ENCODE data around the gene BHLHE23. TPM values are rescaled to one million over a fixed set of nuclear protein-coding genes. Genes with fewer than 3 reads are reported as not detected.
A peak's percentile ranks its signal among the peaks of the same experiment; 100 is the strongest.

BHLHE23 gene
- total RNA-seq, 1 experiment from 2014 or later, result not detected

DNA sequence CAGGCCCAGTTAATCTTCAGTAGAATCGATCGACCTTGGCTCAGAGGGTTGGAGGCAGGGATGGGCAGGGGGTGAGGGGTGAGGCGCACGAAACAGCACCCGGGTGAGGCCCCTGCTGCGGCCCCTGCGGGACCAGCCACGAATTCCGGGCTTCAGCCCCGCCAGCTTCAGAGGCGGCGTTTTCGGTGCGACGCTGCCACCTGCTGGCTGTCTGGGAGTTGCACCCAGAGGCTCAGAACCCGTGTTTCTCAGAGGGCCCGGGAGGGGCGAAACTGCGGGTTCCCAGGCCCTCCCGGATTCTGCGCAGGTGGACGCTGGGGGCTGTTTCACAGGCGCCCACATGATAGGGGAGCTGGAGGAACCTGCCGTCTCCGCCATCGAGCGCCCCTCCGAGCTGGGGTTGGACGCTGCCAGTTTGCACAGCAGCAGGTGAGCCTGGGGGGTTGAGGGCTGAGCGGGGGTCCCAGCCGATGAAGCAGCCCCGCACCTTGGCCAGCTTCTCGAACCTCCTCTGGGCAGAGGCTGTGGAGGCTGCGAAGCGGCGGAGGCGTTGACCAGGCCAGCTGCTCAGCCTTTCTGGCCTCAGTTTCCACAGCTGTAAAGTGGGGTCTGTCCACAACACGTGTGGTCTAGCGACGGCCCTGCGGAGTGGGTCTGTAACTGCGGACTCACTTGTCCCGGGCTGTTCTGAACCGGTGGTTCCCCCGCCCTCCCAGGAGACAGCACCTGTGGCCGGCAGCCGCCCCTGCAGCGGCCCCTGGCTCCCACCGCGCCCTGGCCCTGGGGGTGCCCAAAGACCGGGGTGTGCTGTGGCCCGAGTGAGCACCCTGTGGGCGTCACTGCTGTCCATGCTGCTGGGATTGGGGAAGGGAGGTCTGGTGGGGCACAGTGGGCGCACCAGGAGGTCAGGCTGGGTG, 2.5 kb upstream of the BHLHE23 start:
- peak; percentile 51 for DNase-seq (ENCODE audit: low spot score)

DNA sequence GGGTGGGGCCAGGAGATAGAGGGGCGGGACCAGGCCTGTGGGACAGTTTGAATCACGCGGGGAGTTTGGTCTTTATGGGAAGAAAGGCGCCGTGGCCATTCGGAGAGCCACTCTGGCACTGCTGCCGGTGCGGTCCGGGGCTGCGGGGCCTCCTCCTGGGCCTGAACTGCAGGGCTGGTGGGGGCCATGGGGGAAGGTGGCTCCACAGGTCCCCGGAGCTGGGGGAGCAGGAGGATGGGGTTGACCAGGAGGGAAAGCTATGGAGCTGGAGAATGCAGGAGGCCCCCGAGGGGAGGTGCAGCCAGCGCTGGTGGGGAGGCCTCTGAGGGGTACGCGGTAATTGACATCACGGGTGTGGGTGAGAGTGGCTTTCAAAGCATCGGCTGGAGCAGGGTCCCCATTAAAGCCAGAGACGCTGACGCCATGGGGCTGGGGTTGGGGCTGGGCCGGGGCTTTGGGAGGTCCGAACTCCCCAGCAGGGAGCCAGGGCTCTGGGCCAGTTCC, 1.8 kb upstream of the BHLHE23 start:
- DNase-seq (ENCODE audit: low spot score), result no peak

DNA sequence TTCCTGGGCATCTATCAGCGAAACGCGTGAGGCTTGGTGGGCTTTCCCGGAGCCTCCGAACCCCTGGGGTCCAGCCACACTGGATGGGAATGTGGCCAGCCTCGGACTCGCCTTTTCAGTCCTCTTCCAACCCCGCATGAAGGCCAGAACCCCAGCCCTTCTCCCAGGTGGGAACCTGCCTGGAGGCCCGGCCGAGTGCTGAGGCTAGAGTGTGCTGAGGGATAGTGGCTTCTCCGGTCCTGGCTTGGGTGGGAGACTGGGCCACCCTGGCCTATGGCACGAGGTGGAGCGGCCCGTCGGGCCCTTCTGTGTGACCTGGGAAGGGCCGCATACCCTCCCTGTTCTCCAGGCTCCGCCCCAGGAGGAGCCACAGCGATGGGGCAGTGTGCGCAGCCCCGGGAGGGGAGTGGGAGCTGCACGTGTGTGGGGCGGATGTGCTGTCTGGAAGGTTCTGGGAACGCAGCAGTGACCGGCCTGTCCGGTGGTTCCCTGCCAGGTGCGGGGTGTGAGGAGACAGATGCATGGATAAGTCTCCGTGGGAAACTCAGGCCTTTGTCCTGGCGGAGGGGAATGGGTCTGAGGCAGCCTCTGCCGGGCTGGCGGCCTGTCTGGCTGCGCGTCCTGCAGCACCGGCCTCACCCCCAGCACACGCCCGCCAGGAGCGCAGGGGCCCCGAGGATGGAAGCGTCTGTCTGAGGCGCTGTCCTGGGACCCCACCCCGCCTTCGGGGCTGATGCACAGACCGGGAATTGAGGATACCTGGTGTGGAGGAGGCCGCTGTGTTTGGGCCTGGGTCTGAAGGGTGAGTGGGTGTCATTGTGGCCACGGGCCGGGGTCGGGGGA, 1.1 kb upstream of the BHLHE23 start:
- no peak for DNase-seq (ENCODE audit: low spot score)

DNA sequence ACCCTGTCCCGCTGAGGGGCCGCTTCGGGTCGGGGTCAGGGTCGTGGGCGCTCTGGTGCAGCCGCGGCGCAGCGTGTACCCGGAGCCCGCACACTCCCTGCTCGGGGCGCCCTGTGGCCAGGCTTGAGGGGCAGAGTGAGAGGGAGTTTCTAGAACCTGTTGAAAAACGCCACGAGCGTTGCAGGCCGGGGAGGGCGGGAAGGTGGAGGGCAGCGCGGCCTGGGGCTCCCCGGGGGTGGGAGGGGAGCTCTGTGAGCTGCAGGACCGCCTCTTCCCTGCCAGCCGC, 539 bp upstream of the BHLHE23 start:
- DNase-seq (ENCODE audit: low spot score), result no peak

DNA sequence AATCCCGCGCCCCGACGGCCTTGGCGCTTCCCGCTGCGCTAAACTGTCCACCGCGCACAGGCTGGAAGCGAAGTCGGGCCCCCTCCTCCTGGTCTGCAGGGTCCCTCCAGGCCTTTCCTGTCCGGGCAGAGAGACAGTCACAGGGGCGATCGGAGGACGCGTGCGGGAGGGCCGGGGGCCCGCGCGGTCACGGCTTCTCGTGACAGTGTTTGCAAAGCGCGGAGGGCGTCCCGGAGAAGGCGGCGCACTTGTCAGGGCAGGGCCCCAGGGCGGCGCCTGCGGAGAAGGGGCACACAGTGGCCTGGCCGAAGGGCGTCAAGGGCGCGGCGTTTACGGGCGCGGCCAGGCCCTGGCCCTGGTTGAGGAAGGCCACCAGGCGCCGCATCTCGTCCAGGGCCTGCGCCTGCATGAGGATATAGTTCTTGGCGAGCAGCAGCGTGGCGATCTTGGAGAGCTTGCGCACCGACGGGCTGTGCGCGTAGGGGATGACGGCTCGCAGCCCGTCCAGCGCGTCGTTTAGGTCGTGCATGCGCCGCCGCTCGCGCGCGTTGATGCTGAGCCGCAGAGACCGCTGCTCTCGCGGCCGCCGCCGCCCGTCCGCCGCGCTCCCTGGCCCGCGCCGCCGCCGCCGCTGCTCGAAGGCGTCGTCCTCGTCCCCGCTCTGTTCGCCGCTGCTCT, 763 bp downstream of the BHLHE23 start:
- no peak for DNase-seq (ENCODE audit: low spot score)

DNA sequence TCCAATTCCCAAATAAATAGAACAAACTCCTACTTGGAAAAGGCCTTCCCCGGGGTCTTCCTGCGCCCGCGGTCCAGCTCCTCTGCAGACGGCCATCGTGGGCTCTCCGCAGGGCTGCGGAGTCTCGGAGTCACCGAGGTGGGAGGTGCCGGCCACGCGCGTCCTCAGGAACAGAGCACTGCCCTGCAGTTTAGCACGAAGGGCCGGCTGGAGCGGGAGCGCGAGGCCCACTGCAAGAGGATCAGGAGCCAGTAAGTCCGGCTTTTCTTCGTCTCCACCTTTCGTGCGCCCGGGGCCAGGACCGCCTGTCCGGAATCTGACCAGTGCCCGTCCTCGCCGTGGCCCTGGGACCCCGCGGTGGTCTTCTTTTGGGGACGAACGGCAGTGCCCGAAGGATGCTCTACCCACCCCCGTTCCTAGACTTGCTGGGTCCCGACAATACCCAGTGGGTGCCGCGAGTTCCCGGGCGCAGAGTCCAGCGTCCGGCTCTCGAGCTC, 1.4 kb downstream of the BHLHE23 start:
- no peak for DNase-seq (ENCODE audit: low spot score)

DNA sequence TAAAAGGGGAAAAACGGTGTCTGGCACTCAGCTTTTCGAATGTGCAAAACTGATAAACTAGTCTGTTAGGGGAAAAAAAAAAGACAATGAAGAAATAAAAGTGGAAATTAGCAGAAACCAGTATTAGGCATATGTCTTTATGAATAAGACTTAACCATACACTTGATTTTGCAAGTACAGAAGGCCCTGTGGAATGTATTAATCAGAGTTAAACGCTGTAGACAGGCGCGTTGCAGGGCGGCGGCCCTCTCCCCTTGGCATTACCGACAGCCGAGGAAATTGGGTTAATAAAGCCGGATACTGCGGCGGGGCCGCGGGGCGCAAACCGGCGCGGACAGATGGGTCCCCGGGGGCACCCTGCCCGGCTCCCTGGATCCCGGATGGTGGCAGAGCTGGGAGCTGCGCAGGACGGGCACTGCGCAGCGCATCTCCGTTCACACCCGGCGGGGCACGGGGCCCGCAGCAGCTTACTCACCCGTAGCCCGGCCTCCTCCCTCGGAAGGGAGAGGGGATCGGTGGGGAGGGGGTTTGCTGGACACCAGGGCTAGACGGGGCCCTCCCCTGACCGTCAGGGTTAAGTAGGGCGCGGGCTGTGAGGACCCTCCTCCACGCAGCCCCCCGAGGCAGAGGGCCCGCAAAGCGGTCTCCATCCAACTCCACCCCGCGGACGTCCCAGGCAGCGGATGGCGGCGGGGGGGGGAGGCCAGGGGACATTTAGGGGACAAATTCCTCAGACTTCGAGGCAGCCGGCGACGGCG, 2.0 kb downstream of the BHLHE23 start:
- DNase-seq (ENCODE audit: low spot score), result no peak

DNA sequence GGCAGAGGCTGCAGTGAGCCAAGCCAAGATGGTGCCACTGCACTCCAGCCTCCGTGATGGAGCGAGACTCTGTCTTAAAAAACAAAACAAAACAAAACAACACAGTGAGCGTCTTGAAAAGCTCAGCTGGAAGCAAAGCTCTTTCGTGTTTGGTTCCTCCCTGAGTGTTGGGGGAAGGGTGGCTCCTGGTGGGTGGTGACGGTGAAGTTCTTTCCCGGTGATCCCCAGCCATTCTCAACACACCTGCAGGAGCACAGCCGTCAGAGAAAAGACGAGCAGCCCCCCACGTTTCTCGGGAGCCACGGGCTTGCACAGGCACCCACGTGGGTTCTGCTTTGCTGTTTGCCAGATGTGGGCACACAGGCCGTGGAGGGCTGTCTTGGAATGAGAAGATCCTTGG, 3.2 kb downstream of the BHLHE23 start:
- DNase-seq (ENCODE audit: low spot score), result no peak

DNA sequence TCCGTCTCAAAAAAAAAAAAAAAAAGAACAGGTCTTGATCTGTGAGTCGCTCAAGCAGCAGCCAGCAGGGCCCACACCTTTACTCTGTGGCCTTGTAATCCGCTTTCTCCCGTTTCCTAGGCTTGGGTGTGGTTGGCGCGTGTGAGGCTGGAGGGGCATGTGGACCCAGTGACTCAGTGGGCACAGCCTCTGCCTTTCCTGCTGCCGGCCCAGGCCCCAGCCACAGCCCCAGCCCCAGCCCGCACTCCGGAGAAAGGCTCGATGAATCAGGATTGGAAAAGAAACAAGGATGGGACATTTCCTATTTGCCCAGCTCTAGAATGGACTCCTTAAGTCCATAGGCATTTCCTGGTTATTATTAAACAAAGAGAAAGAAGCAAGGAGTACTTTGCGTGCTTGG, 4.3 kb downstream of the BHLHE23 start:
- no peak for DNase-seq (ENCODE audit: low spot score)

DNA sequence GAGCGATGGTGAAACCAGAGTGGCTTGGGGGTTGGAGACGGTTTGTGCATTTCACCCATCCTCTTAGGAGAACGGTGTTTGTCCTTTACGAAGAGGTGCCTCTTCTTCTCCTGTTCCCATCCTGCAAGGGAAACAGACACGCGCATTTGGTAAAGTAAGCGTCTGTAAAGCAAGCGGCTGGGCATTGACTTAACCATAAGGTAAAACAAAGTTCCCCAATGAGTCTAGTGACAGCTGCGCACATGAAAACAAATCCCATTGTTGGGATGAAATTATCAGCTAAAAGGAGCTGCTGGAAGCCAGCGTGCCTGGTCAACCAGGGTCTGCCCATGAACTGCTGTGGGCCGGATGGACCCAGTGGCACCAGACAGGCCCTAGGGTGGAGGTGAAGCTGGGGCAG, 5.8 kb downstream of the BHLHE23 start:
- no peak for DNase-seq (ENCODE audit: low spot score)

DNA sequence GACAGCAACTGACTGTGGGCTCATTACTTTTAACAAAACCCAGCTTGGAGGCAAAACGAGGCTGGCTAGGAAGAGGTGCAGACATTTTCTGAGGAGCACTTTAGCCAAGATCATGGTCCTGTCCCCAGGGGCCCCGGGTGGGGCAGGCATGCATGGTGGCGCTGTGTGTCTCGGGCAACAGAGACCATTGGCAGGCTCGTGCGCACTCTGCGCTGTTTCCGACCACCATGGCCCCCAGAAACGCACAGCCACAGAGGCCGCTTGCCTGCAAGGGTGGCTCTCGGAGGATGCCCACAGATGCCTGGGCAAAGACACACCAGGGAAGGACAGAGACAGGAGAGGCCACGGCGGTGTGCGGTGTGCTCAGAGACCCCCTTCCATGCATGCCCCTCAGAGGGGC, 6.7 kb downstream of the BHLHE23 start:
- no peak for DNase-seq (ENCODE audit: low spot score)

DNA sequence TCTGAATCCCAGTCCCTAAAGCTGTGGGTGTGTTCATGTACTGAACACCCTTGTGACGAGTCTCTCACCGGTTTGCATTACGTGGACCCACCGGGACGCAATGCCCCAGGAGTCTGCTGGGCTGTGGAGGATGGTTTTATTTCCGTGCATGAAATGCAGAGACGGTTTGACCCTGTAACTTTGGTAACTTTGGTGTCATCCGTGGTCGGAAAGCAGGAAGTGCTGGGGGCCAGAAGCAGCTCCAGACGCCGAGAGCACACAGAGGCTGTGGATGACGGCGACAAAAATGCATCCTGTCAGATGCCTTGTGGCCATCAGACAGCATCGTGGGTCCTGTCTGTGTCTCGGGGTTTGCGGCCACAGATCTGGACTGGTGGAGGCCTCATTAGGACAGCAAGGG, 7.2 kb downstream of the BHLHE23 start:
- no peak for DNase-seq (ENCODE audit: low spot score)

DNA sequence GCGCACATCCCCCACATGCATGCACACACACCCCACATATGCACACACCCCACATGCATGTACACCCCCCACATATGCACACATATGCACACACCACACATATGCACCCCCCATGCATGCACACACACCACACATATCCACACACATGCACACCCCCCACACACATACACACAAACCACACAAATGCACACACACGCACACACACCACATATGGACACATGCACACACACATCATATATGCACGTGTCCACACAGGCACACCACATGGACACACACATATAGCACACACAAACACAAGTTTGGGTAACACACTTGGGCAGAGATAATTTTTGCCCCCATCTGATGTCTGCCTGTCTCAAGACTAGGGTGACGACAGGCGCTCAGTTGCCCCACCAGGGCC, 8.3 kb downstream of the BHLHE23 start:
- DNase-seq (ENCODE audit: low spot score), result no peak

DNA sequence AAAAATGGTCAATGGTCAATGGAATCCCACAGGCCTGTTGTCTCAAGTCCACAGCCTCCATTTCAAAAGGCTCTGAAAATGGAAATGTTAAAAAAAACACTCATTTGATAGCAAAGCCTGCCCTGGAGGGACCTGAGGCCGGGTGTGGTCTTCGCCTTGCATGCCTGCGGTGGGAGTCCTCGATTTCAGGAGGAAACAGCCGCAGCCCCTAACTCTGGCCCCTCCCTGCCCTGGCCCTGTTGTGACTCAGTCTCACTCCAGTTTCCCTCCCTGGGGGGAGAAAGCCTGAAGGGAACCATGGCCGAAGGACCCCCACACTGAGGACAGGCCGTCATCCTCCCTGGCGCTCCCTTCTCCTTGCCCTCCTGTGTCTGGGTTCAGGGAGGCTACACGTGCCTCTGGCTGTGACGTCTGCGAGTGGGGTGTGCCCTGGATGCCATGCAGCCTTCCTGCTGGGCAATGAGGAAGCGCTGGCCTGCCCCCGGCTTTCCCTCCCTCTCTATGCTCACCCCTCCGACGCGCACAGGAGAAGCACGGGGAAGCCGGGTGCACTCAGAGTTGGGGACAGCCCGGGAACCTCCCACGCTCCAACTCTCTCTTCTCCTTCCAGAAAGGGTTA, 9.2 kb downstream of the BHLHE23 start:
- no peak for DNase-seq (ENCODE audit: low spot score)

DNA sequence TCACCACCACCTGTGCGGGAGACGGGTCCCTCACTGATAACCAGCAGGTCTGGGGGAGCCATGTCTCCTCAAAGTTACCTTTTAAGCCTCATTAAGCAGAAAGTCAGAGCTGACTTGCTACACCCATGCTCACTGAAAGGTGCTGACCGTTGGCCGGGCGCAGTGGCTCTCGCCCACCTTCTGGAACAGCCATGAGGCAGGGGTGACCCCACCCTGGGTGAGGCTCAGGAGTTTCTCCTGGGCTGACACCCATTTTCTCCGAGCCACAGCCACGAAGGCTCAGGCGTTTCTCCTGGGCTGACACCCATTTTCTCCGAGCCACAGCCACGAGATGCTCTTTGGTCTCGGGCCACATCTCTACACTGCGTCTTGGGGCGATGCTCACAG, 10.2 kb downstream of the BHLHE23 start:
- DNase-seq (ENCODE audit: low spot score), result no peak

DNA sequence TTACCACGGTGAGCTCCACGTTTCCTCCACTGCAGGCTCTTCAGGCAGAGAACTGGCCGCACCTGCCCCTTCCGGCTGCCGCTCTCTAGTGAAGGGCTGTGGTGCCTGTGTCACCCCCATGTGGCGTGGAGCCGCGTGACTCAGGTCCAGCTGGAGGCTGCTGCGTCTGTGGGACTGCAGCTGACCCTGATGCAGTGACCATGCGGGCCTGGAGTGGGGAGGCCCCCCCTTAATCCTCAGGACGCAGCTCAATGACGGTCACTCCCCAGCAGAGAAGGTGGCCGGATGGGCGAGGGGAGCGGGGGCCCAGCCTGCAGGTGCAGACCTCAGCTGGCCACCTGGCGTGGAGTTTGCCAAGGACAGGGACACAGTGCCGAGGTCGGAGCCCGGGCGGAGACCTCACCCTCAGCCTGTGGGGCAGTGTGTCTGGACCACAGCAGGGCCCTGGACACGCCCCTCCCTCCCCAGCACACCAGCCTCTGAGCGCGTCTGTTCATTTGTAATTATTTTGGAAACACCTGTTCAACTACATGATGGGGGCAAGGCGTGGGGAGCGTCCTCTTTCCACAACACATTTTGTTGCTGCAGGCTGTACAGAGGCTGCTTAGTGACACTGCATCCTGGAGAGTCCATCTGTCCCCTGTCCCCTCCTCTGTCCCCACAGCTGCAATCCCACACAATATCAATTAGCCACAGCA, 10.7 kb downstream of the BHLHE23 start:
- no peak for DNase-seq (ENCODE audit: low spot score)

DNA sequence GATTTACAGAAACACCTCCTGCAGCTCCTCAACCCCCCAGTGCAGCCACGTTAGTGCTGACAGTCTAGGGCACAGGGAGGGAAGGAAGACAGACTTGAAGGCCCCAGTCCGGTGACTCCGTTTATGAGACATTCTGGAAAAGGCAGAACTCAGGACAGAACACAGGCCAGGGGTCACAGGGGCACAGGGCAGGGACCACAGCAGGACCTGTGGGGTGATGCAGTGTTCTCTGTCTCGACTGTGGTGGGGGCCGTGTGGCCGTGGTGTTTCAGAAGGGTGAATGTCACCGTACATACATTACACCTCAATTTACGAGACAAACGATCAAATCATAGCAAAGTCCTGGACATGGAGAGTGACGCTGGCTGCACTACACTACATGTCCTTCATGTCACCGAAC, 11.3 kb downstream of the BHLHE23 start:
- no peak for DNase-seq (ENCODE audit: low spot score)

DNA sequence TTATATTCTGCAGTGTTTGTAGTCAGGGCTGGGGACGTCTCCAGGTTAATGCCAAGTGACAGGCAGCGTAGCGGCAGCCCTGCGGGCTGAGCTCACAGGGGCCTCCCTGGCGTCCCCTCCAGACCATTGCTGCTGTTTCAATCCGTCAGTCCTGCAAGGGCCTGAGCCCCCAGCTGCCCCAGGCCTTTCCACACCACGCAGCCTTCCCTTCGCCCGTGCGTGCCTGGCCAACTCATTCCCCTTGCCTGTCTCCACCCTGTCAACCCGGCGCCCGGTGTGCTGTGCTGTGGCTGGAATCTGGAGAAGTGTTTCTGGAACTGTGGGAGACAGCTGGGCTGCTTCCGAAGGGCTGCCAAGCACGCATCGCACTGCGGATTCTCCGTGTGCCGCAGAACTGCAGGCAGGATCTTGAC, 11.9 kb downstream of the BHLHE23 start:
- DNase-seq (ENCODE audit: low spot score), result no peak

DNA sequence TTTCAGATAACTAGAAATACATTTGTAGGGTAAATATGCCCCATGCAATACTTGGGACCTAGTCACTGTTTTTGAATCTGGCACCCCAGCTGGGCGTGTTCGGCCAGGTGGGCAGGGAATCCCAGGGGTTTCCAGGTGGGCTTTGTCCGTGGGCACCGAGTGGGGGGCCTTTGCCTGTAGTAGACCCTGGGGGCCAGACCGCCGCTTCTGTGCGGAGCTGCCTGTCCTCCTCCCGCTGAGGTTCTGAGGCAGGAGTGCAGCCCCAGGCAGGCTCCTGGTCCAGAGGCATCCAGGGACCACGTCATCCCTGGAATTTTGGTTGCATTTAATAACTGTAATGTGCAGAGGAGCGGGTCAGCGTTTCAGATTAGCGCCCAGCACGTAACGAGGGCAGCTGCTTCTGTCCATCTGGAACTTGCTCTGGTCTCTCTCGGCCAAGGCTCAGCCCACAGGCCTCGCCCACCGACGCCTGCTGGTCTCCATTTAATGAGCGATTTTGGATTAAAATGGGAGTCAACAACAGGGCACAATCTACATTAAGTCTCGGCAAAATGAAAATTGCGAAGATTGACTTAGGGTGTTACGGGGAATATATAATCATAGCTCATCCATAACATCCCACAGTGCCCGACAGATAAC, 12.8 kb downstream of the BHLHE23 start:
- no peak for DNase-seq (ENCODE audit: low spot score)

DNA sequence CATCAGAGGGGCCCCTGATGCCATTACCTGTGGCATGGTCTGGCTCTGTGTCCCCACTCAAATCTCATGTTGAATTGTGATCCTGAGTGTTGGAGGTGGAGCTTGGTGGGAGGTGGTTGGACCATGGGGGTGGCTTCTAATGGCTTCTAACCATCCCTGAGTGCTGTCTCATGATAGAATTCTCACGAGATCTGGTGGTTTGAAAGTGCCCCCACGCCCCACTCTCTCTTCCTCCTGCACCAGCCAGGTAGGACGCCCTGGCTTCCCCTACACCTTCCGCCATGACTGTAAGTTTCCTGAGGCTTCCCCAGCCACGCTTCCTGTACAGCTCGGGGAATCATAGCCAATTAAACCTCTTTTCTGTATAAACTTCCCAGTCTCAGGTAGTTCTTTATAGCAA, 14.9 kb downstream of the BHLHE23 start:
- no peak for DNase-seq (ENCODE audit: low spot score)
